NCI-H69 (cell line): ENCODE results near the gene TPST2.

Source experiments
- DNase-seq: peaks from one replicate; lab custom pipeline; 2025; lab: John Stamatoyannopoulos, UW

The TPST2 gene

GRCh38 chr22:26610072-26610958 lies 20.4 kb upstream of the TPST2 start:
- DNase-seq, result no peak

- DNase-seq, result no peak
Measured at GRCh38 chr22:26609287-26609686, 19.4 kb upstream of the TPST2 start.

- no peak for DNase-seq
Measured at GRCh38 chr22:26608129-26608528, 18.2 kb upstream of the TPST2 start.

- DNase-seq, result no peak
Measured at GRCh38 chr22:26606611-26607010, 16.7 kb upstream of the TPST2 start.

GRCh38 chr22:26604368-26604767 lies 14.4 kb upstream of the TPST2 start:
- DNase-seq, result no peak

GRCh38 chr22:26602127-26602526 lies 12.2 kb upstream of the TPST2 start:
- no peak for DNase-seq

- no peak for DNase-seq
Measured at GRCh38 chr22:26601726-26602125, 11.8 kb upstream of the TPST2 start.

GRCh38 chr22:26599505-26599904 lies 9.6 kb upstream of the TPST2 start:
- DNase-seq, result peak; percentile 31

- DNase-seq, result no peak
Measured at GRCh38 chr22:26597480-26597879, 7.5 kb upstream of the TPST2 start.

- DNase-seq, result no peak
Measured at GRCh38 chr22:26597026-26597425, 7.1 kb upstream of the TPST2 start.

- DNase-seq, result no peak
Measured at GRCh38 chr22:26593763-26594162, 3.8 kb upstream of the TPST2 start.

GRCh38 chr22:26592421-26592891 lies 2.5 kb upstream of the TPST2 start:
- peak; percentile 34 for DNase-seq

GRCh38 chr22:26589367-26589844 lies 526 bp downstream of the TPST2 start:
- peak; percentile 34 for DNase-seq

- no peak for DNase-seq
Measured at GRCh38 chr22:26588729-26589366, 1.1 kb downstream of the TPST2 start.

GRCh38 chr22:26587991-26588613 lies 1.8 kb downstream of the TPST2 start:
- DNase-seq, result no peak

- DNase-seq, result no peak
Measured at GRCh38 chr22:26586556-26587325, 3.2 kb downstream of the TPST2 start.

- DNase-seq, result peak; percentile 21
Measured at GRCh38 chr22:26585104-26585790, 4.7 kb downstream of the TPST2 start.

GRCh38 chr22:26584010-26584409 lies 5.9 kb downstream of the TPST2 start:
- no peak for DNase-seq

- DNase-seq, result no peak
Measured at GRCh38 chr22:26581633-26582168, 8.2 kb downstream of the TPST2 start.

GRCh38 chr22:26581026-26581425 lies 8.9 kb downstream of the TPST2 start:
- DNase-seq, result no peak
